OCI-LY3 (cell line): ENCODE measurements around the gene DAZAP1.
"Not testable (repeated sequence)": the region's sequence is repeated elsewhere in the genome, so short reads cannot be mapped to it uniquely, and the experiment has no call there.

Experiments
- H2AFZ ChIP-seq: fragments of 200-600, 300-600 bp; shearing (Covaris generic); 2 replicates; pipeline ENCODE4 v1.6.0; 2014; ENCODE audit warnings: antibody characterized with exemption, low read depth, low read length
- H3K27ac ChIP-seq: fragments of 200-600, 300-600 bp; sonication (generic); 2 replicates; pipeline ENCODE4 v1.5.1; 2014; ENCODE audit warnings: mild to moderate bottlenecking, low read length, moderate library complexity, mixed read lengths
- H3K27me3 ChIP-seq: fragments of 200-600, 300-600 bp; sonication (generic); 2 replicates; pipeline ENCODE4 v1.6.1; 2014; ENCODE audit warnings: low read depth, low read length, mixed read lengths
- H3K36me3 ChIP-seq: fragments of 200-600, 300-600 bp; sonication (generic); replicated peaks from 2 replicates; pipeline ENCODE3; 2014; ENCODE audit warnings: low read depth, low read length, mixed read lengths
- H3K4me1 ChIP-seq: fragments of 300-600, 200-600 bp; sonication (generic); 2 replicates; pipeline ENCODE4 v1.6.1; 2014; ENCODE audit warnings: low read length, mixed read lengths
- H3K4me2 ChIP-seq: fragments of 200-600, 300-600 bp; sonication (generic); 2 replicates; pipeline ENCODE4 v1.6.1; 2014; ENCODE audit warnings: low read length, mixed read lengths
- H3K4me3 ChIP-seq: fragments of 300-600, 200-600 bp; sonication (generic); 2 replicates; pipeline ENCODE4 v1.5.1; 2014; ENCODE audit warnings: antibody characterized with exemption, mild to moderate bottlenecking, low read length, moderate library complexity
- H3K79me2 ChIP-seq: fragments of 300-600, 200-600 bp; shearing (Covaris generic); 2 replicates; pipeline ENCODE4 v1.6.1; 2014; ENCODE audit warnings: mild to moderate bottlenecking, low read length, mixed read lengths
- H3K9ac ChIP-seq: fragments of 300-600, 200-600 bp; shearing (Covaris generic); 2 replicates; pipeline ENCODE4 v1.6.0; 2014; ENCODE audit warnings: mild to moderate bottlenecking, low read length, moderate library complexity
- H3K9me3 ChIP-seq: fragments of 200-600, 300-600 bp; shearing (Covaris generic); 2 replicates; pipeline ENCODE4 v1.6.1; 2014; ENCODE audit warnings: low read length, mixed read lengths; ENCODE audit not compliant: insufficient read depth
- H4K20me1 ChIP-seq: fragments of 200-600, 300-600 bp; sonication (generic); 2 replicates; pipeline ENCODE4 v1.6.1; 2016; ENCODE audit warnings: low read length, mixed read lengths; ENCODE audit not compliant: insufficient read depth
- EZH2phosphoT487 ChIP-seq: fragments of 200-600 bp; shearing (Covaris generic); IDR thresholded peaks from 2 replicates; pipeline ENCODE4 v1.6.1; 2018; ENCODE audit warnings: antibody characterized with exemption, mixed run types, low read depth
- TF ChIP-seq, protein P1 (sequence below): fragments of 200-600, 300-600 bp; sonication (generic); IDR thresholded peaks from 2 replicates; pipeline ENCODE4 v1.5.1; 2014; ENCODE audit warnings: antibody characterized with exemption, low read length, low read depth

Gene DAZAP1

DNA sequence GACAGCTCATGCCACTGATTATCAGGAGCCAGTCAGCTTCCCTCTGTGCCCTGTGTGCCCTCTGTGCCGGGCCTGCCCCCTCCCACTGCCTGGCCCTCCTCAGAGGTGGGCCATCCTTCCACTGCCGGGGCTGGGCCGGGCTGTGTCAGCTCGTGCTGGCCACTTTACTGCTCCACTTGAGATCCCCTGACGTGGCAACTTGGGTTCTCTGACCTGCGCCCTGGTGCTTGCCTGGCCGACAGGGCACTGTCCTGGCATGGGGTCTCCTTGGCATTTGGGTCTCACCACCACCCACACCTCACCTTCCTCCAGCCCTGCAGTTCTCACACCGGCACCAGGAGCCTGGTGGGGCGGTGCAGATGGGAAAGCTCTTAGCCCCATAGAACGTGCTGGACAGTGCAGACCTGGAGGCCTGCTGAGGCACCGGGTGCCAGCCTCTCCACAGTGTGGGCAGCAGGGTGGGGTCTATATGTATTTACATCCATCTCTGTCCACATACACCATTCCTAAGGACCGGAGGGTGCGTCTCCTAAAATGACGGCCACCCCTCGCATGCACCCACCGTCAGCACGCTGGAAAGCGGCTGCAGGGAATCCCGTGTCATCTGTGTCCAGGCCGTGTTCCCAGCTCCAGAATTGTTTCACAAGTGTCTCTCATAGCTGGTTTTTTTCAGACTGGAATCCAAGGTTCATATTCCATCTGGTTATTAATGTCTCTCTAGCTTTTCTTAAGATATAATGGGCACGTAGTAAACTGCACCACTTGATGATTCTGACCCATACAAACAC lies 11.8 kb downstream of the DAZAP1 start:
- TF ChIP-seq, protein P1, sequence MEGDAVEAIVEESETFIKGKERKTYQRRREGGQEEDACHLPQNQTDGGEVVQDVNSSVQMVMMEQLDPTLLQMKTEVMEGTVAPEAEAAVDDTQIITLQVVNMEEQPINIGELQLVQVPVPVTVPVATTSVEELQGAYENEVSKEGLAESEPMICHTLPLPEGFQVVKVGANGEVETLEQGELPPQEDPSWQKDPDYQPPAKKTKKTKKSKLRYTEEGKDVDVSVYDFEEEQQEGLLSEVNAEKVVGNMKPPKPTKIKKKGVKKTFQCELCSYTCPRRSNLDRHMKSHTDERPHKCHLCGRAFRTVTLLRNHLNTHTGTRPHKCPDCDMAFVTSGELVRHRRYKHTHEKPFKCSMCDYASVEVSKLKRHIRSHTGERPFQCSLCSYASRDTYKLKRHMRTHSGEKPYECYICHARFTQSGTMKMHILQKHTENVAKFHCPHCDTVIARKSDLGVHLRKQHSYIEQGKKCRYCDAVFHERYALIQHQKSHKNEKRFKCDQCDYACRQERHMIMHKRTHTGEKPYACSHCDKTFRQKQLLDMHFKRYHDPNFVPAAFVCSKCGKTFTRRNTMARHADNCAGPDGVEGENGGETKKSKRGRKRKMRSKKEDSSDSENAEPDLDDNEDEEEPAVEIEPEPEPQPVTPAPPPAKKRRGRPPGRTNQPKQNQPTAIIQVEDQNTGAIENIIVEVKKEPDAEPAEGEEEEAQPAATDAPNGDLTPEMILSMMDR, result no peak
- no peak for TF ChIP-seq EZH2phosphoT487
- no peaks in the 10 kb centered on the region for H3K27me3 ChIP-seq
- peaks cover 73% of the 10 kb centered on the region for H3K36me3 ChIP-seq
- no peak overlapping the region for H3K9ac ChIP-seq
- H2AFZ ChIP-seq, result no peak overlapping the region
- H3K79me2 ChIP-seq, result peaks cover 99% of the 10 kb centered on the region
- no peak overlapping the region for H3K27ac ChIP-seq
- peaks cover 91% of the 10 kb centered on the region for H4K20me1 ChIP-seq
- no peak overlapping the region for H3K4me2 ChIP-seq
- no peaks in the 10 kb centered on the region for H3K9me3 ChIP-seq
- no peak overlapping the region for H3K4me3 ChIP-seq
- peaks cover 12% of the 10 kb centered on the region for H3K4me1 ChIP-seq

DNA sequence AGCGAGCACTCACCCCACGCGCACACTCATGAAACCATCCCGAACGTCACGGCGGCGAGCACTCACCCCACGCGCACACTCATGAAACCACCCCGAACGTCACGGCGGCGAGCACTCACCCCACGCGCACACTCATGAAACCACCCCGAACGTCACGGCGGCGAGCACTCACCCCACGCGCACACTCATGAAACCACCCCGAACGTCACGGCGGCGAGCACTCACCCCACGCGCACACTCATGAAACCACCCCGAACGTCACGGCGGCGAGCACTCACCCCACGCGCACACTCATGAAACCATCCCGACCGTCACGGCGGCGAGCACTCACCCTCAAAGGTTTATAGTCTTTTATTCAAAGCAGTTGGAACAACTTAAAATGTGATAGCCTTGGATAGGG lies 12.7 kb downstream of the DAZAP1 start:
- peaks cover 90% of the 10 kb centered on the region for H4K20me1 ChIP-seq
- not testable (repeated sequence) for H3K27me3 ChIP-seq, H3K4me1 ChIP-seq, H3K4me2 ChIP-seq, H3K9me3 ChIP-seq, H3K27ac ChIP-seq, H2AFZ ChIP-seq, H3K9ac ChIP-seq, H3K4me3 ChIP-seq
- H3K36me3 ChIP-seq, result peaks cover 80% of the 10 kb centered on the region
- peaks cover 98% of the 10 kb centered on the region for H3K79me2 ChIP-seq

DNA sequence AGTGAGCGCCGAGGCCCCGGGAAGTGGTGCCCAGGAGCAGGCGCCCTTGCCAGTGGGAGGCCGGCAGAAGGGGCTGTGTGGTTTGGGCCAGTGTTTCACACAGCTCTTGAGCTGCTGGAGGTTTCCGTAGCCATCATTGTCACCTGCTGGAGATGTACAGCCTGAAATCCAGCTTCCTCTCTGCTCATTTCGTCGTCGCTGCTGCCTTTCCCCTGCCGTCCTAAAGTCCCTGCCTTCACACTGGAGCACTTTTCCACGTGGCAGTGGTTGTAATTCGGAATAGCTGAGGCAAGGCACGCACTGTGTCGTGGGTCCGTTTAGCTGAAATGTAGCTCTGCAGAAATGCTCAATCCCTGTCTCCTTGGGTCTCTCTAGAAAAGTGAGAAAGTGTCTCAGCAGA lies 13.2 kb downstream of the DAZAP1 start:
- peaks cover 85% of the 10 kb centered on the region for H3K36me3 ChIP-seq
- no peak for TF ChIP-seq EZH2phosphoT487
- TF ChIP-seq, protein P1, result no peak
- H3K79me2 ChIP-seq, result peaks cover 98% of the 10 kb centered on the region
- H3K9me3 ChIP-seq, result no peaks in the 10 kb centered on the region
- H2AFZ ChIP-seq, result no peak overlapping the region
- no peak overlapping the region for H3K4me2 ChIP-seq
- no peak overlapping the region for H3K4me3 ChIP-seq
- no peak overlapping the region for H3K27ac ChIP-seq
- H4K20me1 ChIP-seq, result peaks cover 90% of the 10 kb centered on the region
- H3K27me3 ChIP-seq, result no peaks in the 10 kb centered on the region
- H3K9ac ChIP-seq, result no peak overlapping the region
- no peaks in the 10 kb centered on the region for H3K4me1 ChIP-seq

DNA sequence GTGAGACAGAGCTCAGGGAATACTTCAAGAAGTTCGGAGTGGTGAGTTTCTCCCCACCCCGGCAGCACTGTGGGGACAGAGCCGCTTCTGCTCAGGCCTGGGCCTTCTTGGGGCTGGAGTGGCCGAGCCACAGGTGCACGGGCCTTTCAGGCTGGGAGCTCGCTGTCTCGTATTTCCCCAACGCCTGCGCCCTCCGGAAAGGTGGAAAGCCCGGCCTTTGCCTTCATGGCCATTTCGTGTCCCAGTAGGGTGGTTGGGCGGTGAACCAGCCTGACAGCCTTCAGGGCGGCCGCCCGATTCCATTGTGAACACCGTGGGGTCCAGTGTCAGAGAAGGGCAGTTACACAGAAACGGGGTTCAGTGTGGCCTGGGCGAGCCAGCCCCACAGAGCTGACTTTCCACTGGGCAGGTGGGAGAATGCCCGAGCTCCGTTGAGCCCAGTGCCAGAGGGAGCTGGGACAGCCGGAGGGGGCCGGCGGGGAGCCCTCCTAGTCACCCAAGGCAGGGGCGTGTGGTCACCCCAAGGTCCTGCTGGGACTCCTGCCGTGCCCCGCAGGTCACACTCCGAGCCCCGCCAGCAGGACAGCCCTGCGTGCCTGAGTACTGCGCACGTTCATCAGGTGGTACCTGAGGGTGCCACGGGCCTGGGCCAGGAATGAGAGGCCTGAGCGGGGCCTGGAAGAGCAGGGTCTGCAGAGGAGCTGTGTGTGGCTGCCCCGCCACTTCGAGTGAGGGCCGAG lies 14.0 kb downstream of the DAZAP1 start:
- H3K36me3 ChIP-seq, result peaks cover 85% of the 10 kb centered on the region
- H3K27me3 ChIP-seq, result no peaks in the 10 kb centered on the region
- H3K4me1 ChIP-seq, result no peaks in the 10 kb centered on the region
- TF ChIP-seq EZH2phosphoT487, result no peak
- TF ChIP-seq, protein P1, result no peak
- H3K79me2 ChIP-seq, result peaks cover 98% of the 10 kb centered on the region
- no peak overlapping the region for H2AFZ ChIP-seq
- no peak overlapping the region for H3K4me3 ChIP-seq
- H3K9me3 ChIP-seq, result no peaks in the 10 kb centered on the region
- H4K20me1 ChIP-seq, result peaks cover 89% of the 10 kb centered on the region
- H3K27ac ChIP-seq, result no peak overlapping the region
- H3K4me2 ChIP-seq, result no peak overlapping the region
- H3K9ac ChIP-seq, result no peak overlapping the region
